Activated CD8-positive, alpha-beta T cell treated with anti-CD3 and anti-CD28 coated beads for 36 hours (primary cell): ENCODE results near the gene CDK5RAP2. TPM values are rescaled to one million over a fixed set of nuclear protein-coding genes. Genes with fewer than 3 reads are reported as not detected.
"Not testable (repeated sequence)": the region's sequence is repeated elsewhere in the genome, so short reads cannot be mapped to it uniquely, and the experiment has no call there.

ENCODE experiments used
- ATAC-seq: fragments of 200-7000 bp; cut with Tn5 transposase; one replicate; pipeline ENCODE4 v1.10.0; 2021; ENCODE audit warnings: mild to moderate bottlenecking, moderate library complexity
- CTCF ChIA-PET: fragments of 350-600 bp; sonication (Branson Sonifier 250); formaldehyde crosslinking; loops from one replicate; lab custom pipeline; 2021; ENCODE audit warnings: antibody characterized with exemption; lab: Charles Lee
- POLR2A ChIA-PET: fragments of 350-600 bp; sonication (Branson Sonifier 250); formaldehyde crosslinking; loops from one replicate; lab custom pipeline; 2021; ENCODE audit warnings: antibody characterized with exemption; lab: Charles Lee
- DNase-seq: peaks from one replicate; pipeline ENCODE4 v3.0.0-alpha.2; 2020
- H3K27ac Mint-ChIP-seq: one replicate; pipeline ENCODE4 v1.8.0; 2021; ENCODE audit warnings: mild to moderate bottlenecking, mixed read lengths
- H3K27me3 Mint-ChIP-seq: one replicate; pipeline ENCODE4 v1.8.0; 2021; ENCODE audit warnings: mixed read lengths
- H3K36me3 Mint-ChIP-seq: one replicate; pipeline ENCODE4 v1.8.0; 2021; ENCODE audit warnings: low read depth, mixed read lengths
- H3K4me1 Mint-ChIP-seq: one replicate; pipeline ENCODE4 v1.8.0; 2021; ENCODE audit warnings: low read depth, mixed read lengths
- H3K4me3 Mint-ChIP-seq: one replicate; pipeline ENCODE4 v1.8.0; 2021; ENCODE audit warnings: mild to moderate bottlenecking, moderate library complexity, mixed read lengths
- H3K9me3 Mint-ChIP-seq: one replicate; pipeline ENCODE4 v1.8.0; 2021; ENCODE audit warnings: mixed read lengths
- CTCF ChIP-seq: fragments of 200-600 bp; IDR thresholded peaks from one replicate; pipeline ENCODE4 v1.8.0; 2022; ENCODE audit warnings: antibody characterized with exemption, mild to moderate bottlenecking
- intact Hi-C: fragments of 100-400 bp; cut with micrococcal nuclease; formaldehyde crosslinking; loops from one replicate; pipeline ENCODE4 v1.10.0; 2022
- total RNA-seq, 2 experiments: library from RNA; stranded (reverse); gene quantifications; one replicate each; pipeline ENCODE4 v1.2.3, GENCODE V29; 2021

CDK5RAP2 gene
- total RNA-seq, 2 experiments from 2014 or later, result 61.5 to 67.6 TPM

- no peak for TF ChIP-seq CTCF
- no peak overlapping the region for H3K27ac Mint-ChIP-seq
- CTCF ChIA-PET, result interaction anchor here (0.6 to 1.9 kb wide), 2 partner anchors 22 to 23 kb away, joined by 3 to 6 read pairs; no protein-coding TSS in a partner anchor
- no peak overlapping the region for H3K4me3 Mint-ChIP-seq
- DNase-seq, result no peak
- POLR2A ChIA-PET, result no interaction called here
- peaks cover 43% of the 10 kb centered on the region for H3K36me3 Mint-ChIP-seq
- peaks cover 7% of the 10 kb centered on the region for H3K4me1 Mint-ChIP-seq
- no peaks in the 10 kb centered on the region for H3K27me3 Mint-ChIP-seq
- ATAC-seq, result no peak
- H3K9me3 Mint-ChIP-seq, result no peaks in the 10 kb centered on the region
- intact Hi-C loops, result no loop called here
Observed at GRCh38 chr9:120500733-120501132, 79.2 kb downstream of the CDK5RAP2 start.

- CTCF ChIA-PET, result not testable (repeated sequence)
Observed at GRCh38 chr9:120497865-120498264, 82.1 kb downstream of the CDK5RAP2 start.

GRCh38 chr9:120496438-120496837, 83.5 kb downstream of the CDK5RAP2 start:
- H3K4me3 Mint-ChIP-seq, CTCF ChIA-PET, POLR2A ChIA-PET, DNase-seq, H3K27me3 Mint-ChIP-seq, H3K27ac Mint-ChIP-seq, H3K9me3 Mint-ChIP-seq, ATAC-seq, H3K4me1 Mint-ChIP-seq, intact Hi-C loops: not testable (repeated sequence)
- peaks cover 30% of the 10 kb centered on the region for H3K36me3 Mint-ChIP-seq

More at GRCh38 chr9:120497865-120498264, 82.1 kb downstream of the CDK5RAP2 start:
- ATAC-seq, DNase-seq, H3K4me3 Mint-ChIP-seq, H3K27ac Mint-ChIP-seq, intact Hi-C loops, H3K4me1 Mint-ChIP-seq, POLR2A ChIA-PET, H3K9me3 Mint-ChIP-seq, H3K27me3 Mint-ChIP-seq: not testable (repeated sequence)
- H3K36me3 Mint-ChIP-seq, result peaks cover 38% of the 10 kb centered on the region

GRCh38 chr9:120490888-120491595, 88.9 kb downstream of the CDK5RAP2 start:
- no peak overlapping the region for H3K4me3 Mint-ChIP-seq
- peaks cover 51% of the 10 kb centered on the region for H3K36me3 Mint-ChIP-seq
- no peak for ATAC-seq
- no peaks in the 10 kb centered on the region for H3K27me3 Mint-ChIP-seq
- no peak for DNase-seq
- no peak for TF ChIP-seq CTCF
- ChIA-PET POLR2A (no interaction called here), CTCF (no interaction called here)
- intact Hi-C loops, result no loop called here
- H3K27ac Mint-ChIP-seq, result no peak overlapping the region
- peaks cover 2% of the 10 kb centered on the region for H3K4me1 Mint-ChIP-seq
- H3K9me3 Mint-ChIP-seq, result no peaks in the 10 kb centered on the region

- H3K4me1 Mint-ChIP-seq, result peaks cover 2% of the 10 kb centered on the region
- ChIA-PET POLR2A (no interaction called here), CTCF (no interaction called here)
- no peak overlapping the region for H3K4me3 Mint-ChIP-seq
- H3K27me3 Mint-ChIP-seq, result no peaks in the 10 kb centered on the region
- H3K36me3 Mint-ChIP-seq, result peaks cover 56% of the 10 kb centered on the region
- no peaks in the 10 kb centered on the region for H3K9me3 Mint-ChIP-seq
- H3K27ac Mint-ChIP-seq, result no peak overlapping the region
- no peak for TF ChIP-seq CTCF
- no peak for DNase-seq
- no peak for ATAC-seq
- intact Hi-C loops, result no loop called here
Observed at GRCh38 chr9:120486835-120487234, 93.1 kb downstream of the CDK5RAP2 start.

- Mint-ChIP-seq H3K27me3 (no peaks in the 10 kb centered on the region), H3K4me3 (no peak overlapping the region), H3K9me3 (no peaks in the 10 kb centered on the region), H3K27ac (no peak overlapping the region), H3K36me3 (peaks cover 58% of the 10 kb centered on the region), H3K4me1 (peaks cover 2% of the 10 kb centered on the region)
- intact Hi-C loops, result no loop called here
- no peak for TF ChIP-seq CTCF
- DNase-seq, result no peak
- CTCF ChIA-PET, result no interaction called here
- POLR2A ChIA-PET, result no interaction called here
- no peak for ATAC-seq
Observed at GRCh38 chr9:120486347-120486746, 93.6 kb downstream of the CDK5RAP2 start.
